ENCODE results near the gene MRPL11.
A peak's percentile ranks its signal among the peaks of the same experiment; 100 is the strongest.

MRPL11 gene

GRCh38 chr11:66472054-66472453 lies 33.4 kb upstream of the MRPL11 start:
- no peak for TF ChIP-seq CTCF (IDR thresholded peaks at IDR 0.05; ENCODE audit: low read length, missing control alignments)
- no peak overlapping the region for H3K4me3 ChIP-seq (replicated peaks; ENCODE audit: low read depth, low read length)
- DNase-seq (ENCODE audit: low read depth) = no peak

GRCh38 chr11:66471142-66471541 lies 32.5 kb upstream of the MRPL11 start:
- no peak for TF ChIP-seq CTCF (IDR thresholded peaks at IDR 0.05; ENCODE audit: low read length, missing control alignments)
- no peak overlapping the region for H3K4me3 ChIP-seq (replicated peaks; ENCODE audit: low read depth, low read length)
- DNase-seq (ENCODE audit: low read depth) = no peak

- TF ChIP-seq CTCF (IDR thresholded peaks at IDR 0.05; ENCODE audit: low read length, missing control alignments) = no peak
- no peak for DNase-seq (ENCODE audit: low read depth)
- no peak overlapping the region for H3K4me3 ChIP-seq (replicated peaks; ENCODE audit: low read depth, low read length)
These were observed 31.4 kb upstream of the MRPL11 start for GRCh38 chr11:66470015-66470414.

GRCh38 chr11:66469441-66469840 lies 30.8 kb upstream of the MRPL11 start:
- no peak overlapping the region for H3K4me3 ChIP-seq (replicated peaks; ENCODE audit: low read depth, low read length)
- no peak for TF ChIP-seq CTCF (IDR thresholded peaks at IDR 0.05; ENCODE audit: low read length, missing control alignments)

GRCh38 chr11:66468691-66469090 lies 30.0 kb upstream of the MRPL11 start:
- no peak for DNase-seq (ENCODE audit: low read depth)
- no peak for TF ChIP-seq CTCF (IDR thresholded peaks at IDR 0.05; ENCODE audit: low read length, missing control alignments)
- H3K4me3 ChIP-seq (replicated peaks; ENCODE audit: low read depth, low read length) = no peak overlapping the region

More at GRCh38 chr11:66469441-66469840, 30.8 kb upstream of the MRPL11 start:
- no peak for DNase-seq (ENCODE audit: low read depth)

- no peak for DNase-seq (ENCODE audit: low read depth)
- peak overlapping the region; percentile 64 for H3K4me3 ChIP-seq (replicated peaks; ENCODE audit: low read depth, low read length)
- TF ChIP-seq CTCF (IDR thresholded peaks at IDR 0.05; ENCODE audit: low read length, missing control alignments) = no peak
These were observed 29.1 kb upstream of the MRPL11 start for GRCh38 chr11:66467756-66468155.

- peak; percentile 38 for DNase-seq (ENCODE audit: low read depth)
- H3K4me3 ChIP-seq (replicated peaks; ENCODE audit: low read depth, low read length) = peak overlapping the region; percentile 64
- no peak for TF ChIP-seq CTCF (IDR thresholded peaks at IDR 0.05; ENCODE audit: low read length, missing control alignments)
These were observed 28.5 kb upstream of the MRPL11 start for GRCh38 chr11:66467034-66467659.
